Bronchial epithelial cell (primary cell): Measurements from ENCODE around the gene ELMO1. TPM values are rescaled to one million over a fixed set of nuclear protein-coding genes. Genes with fewer than 3 reads are reported as not detected.

Experiments used
- DNase-seq: peaks from one replicate; pipeline ENCODE4 v3.0.0-alpha.2; 2010; ENCODE audit warnings: low read depth
- FAIRE-seq: peaks from 2 replicates; lab custom pipeline; 2011; peaks lifted over from hg19 to GRCh38; lab: Jason Lieb, UNC
- H3K27me3 ChIP-seq: 2 replicates; pipeline ENCODE4 v1.5.1; 2011; ENCODE audit warnings: low read length; ENCODE audit not compliant: control insufficient read depth, insufficient read depth
- H3K36me3 ChIP-seq: 2 replicates; pipeline ENCODE4 v1.5.1; 2011; ENCODE audit warnings: low read length; ENCODE audit not compliant: control insufficient read depth, insufficient read depth
- H3K4me3 ChIP-seq: 2 replicates; pipeline ENCODE4 v1.5.1; 2011; ENCODE audit warnings: mild to moderate bottlenecking, low read depth, low read length, control low read depth
- CTCF ChIP-seq: IDR thresholded peaks from 2 replicates; pipeline ENCODE4 v1.5.1; 2011; ENCODE audit warnings: mild to moderate bottlenecking, moderate library complexity, low read length, control low read depth, inconsistent platforms; ENCODE audit not compliant: insufficient read depth, severe bottlenecking
- total RNA-seq: library from RNA; depleted of rRNA; stranded (reverse); fragments of >200 nt; gene quantifications from 2 replicates; pipeline ENCODE4 v1.2.1, GENCODE V29; 2014

ELMO1 gene
- total RNA-seq, 1 donor from 2014 or later: under 0.01 TPM

GRCh38 chr7:36995776-36996175 is 452.9 kb downstream of the ELMO1 start:
- TF ChIP-seq CTCF: no peak
- no peaks in the 10 kb centered on the region for H3K36me3 ChIP-seq
- no peak for DNase-seq
- no peaks in the 10 kb centered on the region for H3K27me3 ChIP-seq
- H3K4me3 ChIP-seq: no peak overlapping the region
- no peak for FAIRE-seq

- FAIRE-seq: no peak
- H3K36me3 ChIP-seq: no peaks in the 10 kb centered on the region
- no peak overlapping the region for H3K4me3 ChIP-seq
- no peaks in the 10 kb centered on the region for H3K27me3 ChIP-seq
- TF ChIP-seq CTCF: no peak
- DNase-seq: peak; percentile 37
Observed at GRCh38 chr7:36994456-36995112, 454.1 kb downstream of the ELMO1 start.

GRCh38 chr7:36986948-36987724 is 461.5 kb downstream of the ELMO1 start:
- TF ChIP-seq CTCF: peak; percentile 87
- FAIRE-seq (peak; percentile 28), DNase-seq (peak; percentile 27)
- Histone ChIP-seq H3K4me3 (no peak overlapping the region), H3K36me3 (no peaks in the 10 kb centered on the region), H3K27me3 (no peaks in the 10 kb centered on the region)

- no peak for DNase-seq
- no peak for FAIRE-seq
- Histone ChIP-seq H3K4me3 (no peak overlapping the region), H3K27me3 (no peaks in the 10 kb centered on the region), H3K36me3 (no peaks in the 10 kb centered on the region)
- no peak for TF ChIP-seq CTCF
Observed at GRCh38 chr7:36986511-36986933, 462.1 kb downstream of the ELMO1 start.

GRCh38 chr7:36985866-36986400 is 462.7 kb downstream of the ELMO1 start:
- FAIRE-seq: no peak
- H3K4me3 ChIP-seq: no peak overlapping the region
- no peak for TF ChIP-seq CTCF

More at GRCh38 chr7:36985866-36986400, 462.7 kb downstream of the ELMO1 start:
- Histone ChIP-seq H3K27me3 (no peaks in the 10 kb centered on the region), H3K36me3 (no peaks in the 10 kb centered on the region)
- DNase-seq: no peak
